IMR-90 (cell line): ENCODE data around the gene C10orf62. TPM values are rescaled to one million over a fixed set of nuclear protein-coding genes. Genes with fewer than 3 reads are reported as not detected.

Source experiments
- ATAC-seq: fragments of 200-7000 bp; cut with Tn5 transposase; 2 replicates; pipeline ENCODE4 v1.9.1; 2020; ENCODE audit warnings: low read depth, mild to moderate bottlenecking, moderate library complexity
- BruUV-seq: library from RNA; stranded (reverse); fragments of 400-500 nt; replicated peaks from 2 replicates; lab custom pipeline; 2021; lab: Mats Ljungman, UMichigan
- CTCF ChIA-PET: fragments of 300-600 bp; formaldehyde crosslinking; extraction: SDS; loops from one replicate; lab custom pipeline; 2021; ENCODE audit warnings: antibody characterized with exemption; lab: Yijun Ruan, JAX
- POLR2A ChIA-PET: fragments of 300-600 bp; sonication (Branson Sonifier 250); formaldehyde crosslinking; loops from one replicate; lab custom pipeline; 2022; ENCODE audit warnings: antibody characterized with exemption; ENCODE audit not compliant: unreplicated experiment; lab: Charles Lee
- DNase-seq: peaks from one replicate; pipeline ENCODE4 v3.0.0; 2013
- H2AFZ ChIP-seq: replicated peaks from 2 replicates; pipeline ENCODE3; 2013; ENCODE audit warnings: low read length, mild to moderate bottlenecking; ENCODE audit not compliant: poor library complexity
- H2AK5ac ChIP-seq: 2 replicates; pipeline ENCODE4 v1.6.1; 2013; ENCODE audit warnings: low read depth, low read length, inconsistent platforms
- H2AK9ac ChIP-seq: replicated peaks from 2 replicates; pipeline ENCODE3; 2013; ENCODE audit warnings: mild to moderate bottlenecking, low read depth, low read length, moderate library complexity; ENCODE audit not compliant: poor library complexity
- H2BK120ac ChIP-seq: 2 replicates; pipeline ENCODE4 v1.6.1; 2013; ENCODE audit warnings: low read depth, low read length, inconsistent platforms
- H2BK15ac ChIP-seq: 3 replicates; pipeline ENCODE4 v1.6.1; 2013; ENCODE audit warnings: low read depth, low read length, inconsistent platforms
- H2BK20ac ChIP-seq: 2 replicates; pipeline ENCODE4 v1.6.1; 2013; ENCODE audit warnings: low read depth, mild to moderate bottlenecking, inconsistent platforms, low read length, moderate library complexity
- H2BK5ac ChIP-seq: 2 replicates; pipeline ENCODE4 v1.6.1; 2013; ENCODE audit warnings: mild to moderate bottlenecking, low read depth, low read length, inconsistent platforms; ENCODE audit not compliant: poor library complexity, severe bottlenecking
- H3K14ac ChIP-seq: replicated peaks from 2 replicates; pipeline ENCODE4 v1.6.1; 2013; ENCODE audit warnings: low read depth, low read length, inconsistent platforms
- H3K18ac ChIP-seq: 2 replicates; pipeline ENCODE4 v1.6.1; 2013; ENCODE audit warnings: low read depth, low read length, control low read depth
- H3K23ac ChIP-seq: 2 replicates; pipeline ENCODE4 v1.6.1; 2013; ENCODE audit warnings: low read depth, low read length, inconsistent platforms
- H3K27ac ChIP-seq: 2 replicates; pipeline ENCODE4 v1.5.1; 2013; ENCODE audit warnings: mild to moderate bottlenecking, control low read depth, low read length; ENCODE audit not compliant: insufficient read depth
- H3K27me3 ChIP-seq: 2 replicates; pipeline ENCODE4 v1.6.1; 2013; ENCODE audit warnings: low read length; ENCODE audit not compliant: control insufficient read depth, insufficient read depth
- H3K36me3 ChIP-seq: 2 replicates; pipeline ENCODE4 v1.6.1; 2013; ENCODE audit warnings: low read length, mixed read lengths; ENCODE audit not compliant: control insufficient read depth, insufficient read depth
- H3K4ac ChIP-seq: 2 replicates; pipeline ENCODE4 v1.6.1; 2013; ENCODE audit warnings: low read depth, low read length, inconsistent platforms
- H3K4me1 ChIP-seq: 2 replicates; pipeline ENCODE4 v1.6.1; 2013; ENCODE audit warnings: low read length, mixed read lengths; ENCODE audit not compliant: control insufficient read depth, insufficient read depth
- H3K4me2 ChIP-seq: 2 replicates; pipeline ENCODE4 v1.6.1; 2013; ENCODE audit warnings: low read depth, mild to moderate bottlenecking, control low read depth, low read length, moderate library complexity
- H3K4me3 ChIP-seq: 2 replicates; pipeline ENCODE4 v1.5.1; 2013; ENCODE audit warnings: low read depth, mild to moderate bottlenecking, control low read depth, low read length, moderate library complexity; ENCODE audit not compliant: insufficient read depth
- H3K56ac ChIP-seq: 2 replicates; pipeline ENCODE4 v1.6.1; 2013; ENCODE audit warnings: low read length, inconsistent platforms; ENCODE audit not compliant: insufficient read depth; ENCODE audit errors: extremely low read depth
- H3K79me1 ChIP-seq, 2 experiments: 2 replicates each; pipeline ENCODE4 v1.6.1; 2013; ENCODE audit warnings: low read length in 2 of 2, inconsistent platforms in 1 of 2, low read depth in 1 of 2
- H3K9ac ChIP-seq: 2 replicates; pipeline ENCODE4 v1.6.1; 2013; ENCODE audit warnings: low read depth, low read length, control low read depth
- H3K9me1 ChIP-seq: 2 replicates; pipeline ENCODE4 v1.6.1; 2013; ENCODE audit warnings: low read length, inconsistent platforms; ENCODE audit not compliant: insufficient read depth
- H3K9me3 ChIP-seq: 2 replicates; pipeline ENCODE4 v1.6.1; 2013; ENCODE audit warnings: low read length; ENCODE audit not compliant: control insufficient read depth, insufficient read depth
- H4K20me1 ChIP-seq: 2 replicates; pipeline ENCODE4 v1.6.1; 2013; ENCODE audit warnings: low read length, inconsistent platforms; ENCODE audit not compliant: insufficient read depth
- H4K5ac ChIP-seq: 2 replicates; pipeline ENCODE4 v1.6.1; 2013; ENCODE audit warnings: mild to moderate bottlenecking, low read depth, low read length, control low read depth
- H4K8ac ChIP-seq, 2 experiments: 2 replicates each; pipeline ENCODE4 v1.6.1; 2013; ENCODE audit warnings: low read depth in 2 of 2, low read length in 2 of 2, control low read depth in 1 of 2, inconsistent platforms in 1 of 2
- H4K91ac ChIP-seq: 2 replicates; pipeline ENCODE4 v1.6.1; 2013; ENCODE audit warnings: low read depth, low read length, inconsistent platforms; ENCODE audit not compliant: insufficient read depth
- NFE2L2 ChIP-seq: fragments of 150-350 bp; IDR thresholded peaks from 2 replicates; pipeline ENCODE4 v1.6.1; 2016; ENCODE audit warnings: low read depth, mild to moderate bottlenecking, low read length
- WGBS, 2 experiments: methylation state at CpG; one replicate each; pipeline versions ENCODE4 v1.1.5 to v1.1.7; 2013; ENCODE audit warnings: missing lambda C conversion rate in 2 of 2; ENCODE audit not compliant: insufficient read length in 1 of 2; ENCODE audit errors: extremely low coverage in 2 of 2; 5-methylcytosine and 5-hydroxymethylcytosine counted together
- dilution Hi-C: fragments of 300-500 bp; cut with HindIII; formaldehyde crosslinking; loops from one replicate; pipeline ENCODE4 v1.14.3; 2018; ENCODE audit warnings: low sequenced_read_pairs; ENCODE audit not compliant: unreplicated experiment
- in situ Hi-C: fragments of 300-500 bp; cut with MboI; formaldehyde crosslinking; loops from 3 replicates; pipeline ENCODE4 v1.14.3; 2019; ENCODE audit warnings: low sequenced_read_pairs, inconsistent platforms, mixed read lengths
- intact Hi-C: fragments of 100-400 bp; cut with micrococcal nuclease; formaldehyde crosslinking; loops from 2 replicates; pipeline ENCODE4 v1.10.0; 2022
- polyA plus RNA-seq, 3 experiments: library from polyadenylated mRNA; depleted of rRNA; stranded (reverse); fragments of >200 nt; gene quantifications; 2 replicates each; pipeline ENCODE4 v1.2.3, GENCODE V29; 2012; ENCODE audit warnings: low replicate concordance in 1 of 3
- total RNA-seq: library from RNA; depleted of rRNA; stranded (reverse); fragments of >200 nt; gene quantifications from 2 replicates; pipeline ENCODE4 v1.2.3, GENCODE V29; 2012

The C10orf62 gene
- total and polyA plus RNA-seq, 2 of the 4 experiments (the other 2 are of a cell fraction) = not detected

DNA sequence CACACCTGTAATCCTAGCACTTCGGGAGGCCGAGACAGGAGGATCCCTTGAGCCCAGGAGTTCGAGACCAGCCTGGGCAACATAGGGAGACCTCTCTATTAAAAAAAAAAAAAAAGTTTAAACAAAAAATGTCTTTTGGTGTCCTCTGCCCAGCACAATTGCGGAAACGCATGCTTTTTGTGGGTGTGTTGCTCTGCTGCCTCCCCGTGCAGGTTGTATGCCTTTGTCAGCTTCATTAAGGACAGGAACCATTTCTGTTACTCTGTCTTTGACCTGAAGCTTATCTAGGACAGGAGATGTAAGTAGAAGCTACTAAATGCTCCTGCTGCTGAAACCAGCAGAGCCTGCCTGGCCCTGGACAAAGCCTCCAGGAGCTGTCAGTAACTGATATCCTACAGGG, 38.2 kb upstream of the C10orf62 start:
- dilution Hi-C loops = no loop called here
- intact Hi-C loops = loop anchor here (5.0 kb wide), 1 partner anchor 144 kb away; no protein-coding TSS in a partner anchor

More for the DNA sequence above, 38.2 kb upstream of the C10orf62 start:
- WGBS, 2 experiments = no CpG with 5 or more reads among the region's 6 CpGs
- ATAC-seq (no peak), DNase-seq (no peak)
- Histone ChIP-seq H3K27ac (no peak overlapping the region), H2BK20ac (no peak overlapping the region), H2AK9ac (no peak overlapping the region), H3K4me1 (peaks cover 16% of the 10 kb centered on the region), H4K20me1 (peaks cover 6% of the 10 kb centered on the region; the same call in 1 of the 2 replicates), H3K18ac (no peak overlapping the region), H3K4ac (no peak overlapping the region), H4K8ac (no peak overlapping the region), H3K36me3 (no peaks in the 10 kb centered on the region), H2BK5ac (no peak overlapping the region), H3K23ac (0 out of 2 replicates have a peak overlapping the region, but pooled peaks have one; percentile 29), H3K9me3 (no peaks in the 10 kb centered on the region), H2BK15ac (no peak overlapping the region), H4K91ac (no peak overlapping the region), H3K56ac (no peak overlapping the region), H2BK120ac (no peak overlapping the region), H2AFZ (no peak overlapping the region), H3K9ac (no peak overlapping the region), H3K27me3 (no peaks in the 10 kb centered on the region), H3K4me3 (no peak overlapping the region), H2AK5ac (peak overlapping the region; percentile 48; the same call in 1 of the 2 replicates), H3K79me1 (peaks cover 23 to 60% of the 10 kb centered on the region in 2 experiments), H3K9me1 (peaks cover 6% of the 10 kb centered on the region; the same call in 1 of the 2 replicates), H3K4me2 (no peak overlapping the region), H4K5ac (no peak overlapping the region), H3K14ac (no peak overlapping the region)
- BruUV-seq = no TSS peak
- no peak for TF ChIP-seq NFE2L2
- ChIA-PET POLR2A (no interaction called here), CTCF (interaction anchor here (0.7 kb wide), 1 partner anchor 23 kb away, joined by 3 read pairs; no protein-coding TSS in a partner anchor)
- in situ Hi-C loops = loop anchor here (5.0 kb wide), 1 partner anchor 89 kb away; no protein-coding TSS in a partner anchor
